IMR-90 (cell line): ENCODE measurements around the gene MSANTD4. TPM values are rescaled to one million over a fixed set of nuclear protein-coding genes. Genes with fewer than 3 reads are reported as not detected.
A peak's percentile ranks its signal among the peaks of the same experiment; 100 is the strongest.

Experiments
- ATAC-seq: fragments of 200-7000 bp; cut with Tn5 transposase; 2 replicates; pipeline ENCODE4 v1.9.1; 2020; ENCODE audit warnings: low read depth, mild to moderate bottlenecking, moderate library complexity
- BruUV-seq: library from RNA; stranded (reverse); fragments of 400-500 nt; replicated peaks from 2 replicates; lab custom pipeline; 2021; lab: Mats Ljungman, UMichigan
- CTCF ChIA-PET: fragments of 300-600 bp; formaldehyde crosslinking; extraction: SDS; loops from one replicate; lab custom pipeline; 2021; ENCODE audit warnings: antibody characterized with exemption; lab: Yijun Ruan, JAX
- POLR2A ChIA-PET: fragments of 300-600 bp; sonication (Branson Sonifier 250); formaldehyde crosslinking; loops from one replicate; lab custom pipeline; 2022; ENCODE audit warnings: antibody characterized with exemption; ENCODE audit not compliant: unreplicated experiment; lab: Charles Lee
- DNase-seq: peaks from one replicate; pipeline ENCODE4 v3.0.0; 2013
- H2AFZ ChIP-seq: replicated peaks from 2 replicates; pipeline ENCODE3; 2013; ENCODE audit warnings: low read length, mild to moderate bottlenecking; ENCODE audit not compliant: poor library complexity
- H2AK5ac ChIP-seq: 2 replicates; pipeline ENCODE4 v1.6.1; 2013; ENCODE audit warnings: low read depth, low read length, inconsistent platforms
- H2AK9ac ChIP-seq: replicated peaks from 2 replicates; pipeline ENCODE3; 2013; ENCODE audit warnings: mild to moderate bottlenecking, low read depth, low read length, moderate library complexity; ENCODE audit not compliant: poor library complexity
- H2BK120ac ChIP-seq: 2 replicates; pipeline ENCODE4 v1.6.1; 2013; ENCODE audit warnings: low read depth, low read length, inconsistent platforms
- H2BK15ac ChIP-seq: 3 replicates; pipeline ENCODE4 v1.6.1; 2013; ENCODE audit warnings: low read depth, low read length, inconsistent platforms
- H2BK20ac ChIP-seq: 2 replicates; pipeline ENCODE4 v1.6.1; 2013; ENCODE audit warnings: low read depth, mild to moderate bottlenecking, inconsistent platforms, low read length, moderate library complexity
- H2BK5ac ChIP-seq: 2 replicates; pipeline ENCODE4 v1.6.1; 2013; ENCODE audit warnings: mild to moderate bottlenecking, low read depth, low read length, inconsistent platforms; ENCODE audit not compliant: poor library complexity, severe bottlenecking
- H3K14ac ChIP-seq: replicated peaks from 2 replicates; pipeline ENCODE4 v1.6.1; 2013; ENCODE audit warnings: low read depth, low read length, inconsistent platforms
- H3K18ac ChIP-seq: 2 replicates; pipeline ENCODE4 v1.6.1; 2013; ENCODE audit warnings: low read depth, low read length, control low read depth
- H3K23ac ChIP-seq: 2 replicates; pipeline ENCODE4 v1.6.1; 2013; ENCODE audit warnings: low read depth, low read length, inconsistent platforms
- H3K27ac ChIP-seq: 2 replicates; pipeline ENCODE4 v1.5.1; 2013; ENCODE audit warnings: mild to moderate bottlenecking, control low read depth, low read length; ENCODE audit not compliant: insufficient read depth
- H3K27me3 ChIP-seq: 2 replicates; pipeline ENCODE4 v1.6.1; 2013; ENCODE audit warnings: low read length; ENCODE audit not compliant: control insufficient read depth, insufficient read depth
- H3K36me3 ChIP-seq: 2 replicates; pipeline ENCODE4 v1.6.1; 2013; ENCODE audit warnings: low read length, mixed read lengths; ENCODE audit not compliant: control insufficient read depth, insufficient read depth
- H3K4ac ChIP-seq: 2 replicates; pipeline ENCODE4 v1.6.1; 2013; ENCODE audit warnings: low read depth, low read length, inconsistent platforms
- H3K4me1 ChIP-seq: 2 replicates; pipeline ENCODE4 v1.6.1; 2013; ENCODE audit warnings: low read length, mixed read lengths; ENCODE audit not compliant: control insufficient read depth, insufficient read depth
- H3K4me2 ChIP-seq: 2 replicates; pipeline ENCODE4 v1.6.1; 2013; ENCODE audit warnings: low read depth, mild to moderate bottlenecking, control low read depth, low read length, moderate library complexity
- H3K4me3 ChIP-seq: 2 replicates; pipeline ENCODE4 v1.5.1; 2013; ENCODE audit warnings: low read depth, mild to moderate bottlenecking, control low read depth, low read length, moderate library complexity; ENCODE audit not compliant: insufficient read depth
- H3K56ac ChIP-seq: 2 replicates; pipeline ENCODE4 v1.6.1; 2013; ENCODE audit warnings: low read length, inconsistent platforms; ENCODE audit not compliant: insufficient read depth; ENCODE audit errors: extremely low read depth
- H3K79me1 ChIP-seq, 2 experiments: 2 replicates each; pipeline ENCODE4 v1.6.1; 2013; ENCODE audit warnings: low read length in 2 of 2, inconsistent platforms in 1 of 2, low read depth in 1 of 2
- H3K9ac ChIP-seq: 2 replicates; pipeline ENCODE4 v1.6.1; 2013; ENCODE audit warnings: low read depth, low read length, control low read depth
- H3K9me1 ChIP-seq: 2 replicates; pipeline ENCODE4 v1.6.1; 2013; ENCODE audit warnings: low read length, inconsistent platforms; ENCODE audit not compliant: insufficient read depth
- H3K9me3 ChIP-seq: 2 replicates; pipeline ENCODE4 v1.6.1; 2013; ENCODE audit warnings: low read length; ENCODE audit not compliant: control insufficient read depth, insufficient read depth
- H4K20me1 ChIP-seq: 2 replicates; pipeline ENCODE4 v1.6.1; 2013; ENCODE audit warnings: low read length, inconsistent platforms; ENCODE audit not compliant: insufficient read depth
- H4K5ac ChIP-seq: 2 replicates; pipeline ENCODE4 v1.6.1; 2013; ENCODE audit warnings: mild to moderate bottlenecking, low read depth, low read length, control low read depth
- H4K8ac ChIP-seq, 2 experiments: 2 replicates each; pipeline ENCODE4 v1.6.1; 2013; ENCODE audit warnings: low read depth in 2 of 2, low read length in 2 of 2, control low read depth in 1 of 2, inconsistent platforms in 1 of 2
- H4K91ac ChIP-seq: 2 replicates; pipeline ENCODE4 v1.6.1; 2013; ENCODE audit warnings: low read depth, low read length, inconsistent platforms; ENCODE audit not compliant: insufficient read depth
- CEBPB ChIP-seq: IDR thresholded peaks from 2 replicates; pipeline ENCODE4 v1.6.1; 2012; ENCODE audit warnings: low read depth, low read length, improper control_type of control experiment
- WGBS, 2 experiments: methylation state at CpG; one replicate each; pipeline versions ENCODE4 v1.1.5 to v1.1.7; 2013; ENCODE audit warnings: missing lambda C conversion rate in 2 of 2; ENCODE audit not compliant: insufficient read length in 1 of 2; ENCODE audit errors: extremely low coverage in 2 of 2; 5-methylcytosine and 5-hydroxymethylcytosine counted together
- dilution Hi-C: fragments of 300-500 bp; cut with HindIII; formaldehyde crosslinking; loops from one replicate; pipeline ENCODE4 v1.14.3; 2018; ENCODE audit warnings: low sequenced_read_pairs; ENCODE audit not compliant: unreplicated experiment
- in situ Hi-C: fragments of 300-500 bp; cut with MboI; formaldehyde crosslinking; loops from 3 replicates; pipeline ENCODE4 v1.14.3; 2019; ENCODE audit warnings: low sequenced_read_pairs, inconsistent platforms, mixed read lengths
- intact Hi-C: fragments of 100-400 bp; cut with micrococcal nuclease; formaldehyde crosslinking; loops from 2 replicates; pipeline ENCODE4 v1.10.0; 2022
- polyA plus RNA-seq, 3 experiments: library from polyadenylated mRNA; depleted of rRNA; stranded (reverse); fragments of >200 nt; gene quantifications; 2 replicates each; pipeline ENCODE4 v1.2.3, GENCODE V29; 2012; ENCODE audit warnings: low replicate concordance in 1 of 3
- total RNA-seq: library from RNA; depleted of rRNA; stranded (reverse); fragments of >200 nt; gene quantifications from 2 replicates; pipeline ENCODE4 v1.2.3, GENCODE V29; 2012
- TF ChIP-seq, protein P1 (sequence below): fragments of 150-350 bp; IDR thresholded peaks from 2 replicates; pipeline ENCODE4 v1.6.1; 2017; ENCODE audit warnings: mild to moderate bottlenecking, antibody characterized with exemption, low read length, low read depth

MSANTD4 gene
- total and polyA plus RNA-seq, 2 of the 4 experiments (the other 2 are of a cell fraction), result 9.4 to 18.8 TPM

- Histone ChIP-seq H3K4me2 (no peak overlapping the region), H2BK15ac (no peak overlapping the region), H3K79me1 (no peaks in the 10 kb centered on the region), H2BK20ac (no peak overlapping the region), H3K4me1 (peaks cover 2% of the 10 kb centered on the region), H4K20me1 (no peaks in the 10 kb centered on the region), H3K23ac (no peak overlapping the region), H4K5ac (no peak overlapping the region), H2AK5ac (no peak overlapping the region), H3K9ac (no peak overlapping the region), H3K27ac (no peak overlapping the region), H3K56ac (no peak overlapping the region), H3K18ac (no peak overlapping the region), H2AFZ (no peak overlapping the region), H3K4me3 (no peak overlapping the region), H3K27me3 (no peaks in the 10 kb centered on the region), H3K36me3 (no peaks in the 10 kb centered on the region), H2AK9ac (no peak overlapping the region), H2BK5ac (no peak overlapping the region), H3K14ac (no peak overlapping the region), H4K8ac (no peak overlapping the region), H3K9me3 (no peaks in the 10 kb centered on the region), H3K9me1 (peaks cover 5% of the 10 kb centered on the region; the same call in 1 of the 2 replicates), H3K4ac (no peak overlapping the region), H4K91ac (no peak overlapping the region), H2BK120ac (no peak overlapping the region)
- no TSS peak for BruUV-seq
- WGBS, 2 experiments, result no CpG with 5 or more reads among the region's 2 CpGs
- in situ Hi-C loops, result no loop called here
- ChIA-PET POLR2A (no interaction called here), CTCF (interaction anchor here (0.6 kb wide), 1 partner anchor 1051 kb away, joined by 3 read pairs; no protein-coding TSS in a partner anchor)
- DNase-seq, result no peak
- intact Hi-C loops, result no loop called here
- TF ChIP-seq, protein P1, sequence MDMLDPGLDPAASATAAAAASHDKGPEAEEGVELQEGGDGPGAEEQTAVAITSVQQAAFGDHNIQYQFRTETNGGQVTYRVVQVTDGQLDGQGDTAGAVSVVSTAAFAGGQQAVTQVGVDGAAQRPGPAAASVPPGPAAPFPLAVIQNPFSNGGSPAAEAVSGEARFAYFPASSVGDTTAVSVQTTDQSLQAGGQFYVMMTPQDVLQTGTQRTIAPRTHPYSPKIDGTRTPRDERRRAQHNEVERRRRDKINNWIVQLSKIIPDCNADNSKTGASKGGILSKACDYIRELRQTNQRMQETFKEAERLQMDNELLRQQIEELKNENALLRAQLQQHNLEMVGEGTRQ, result no peak
- peak; percentile 39; the same call in 1 of the 2 replicates for TF ChIP-seq CEBPB
- dilution Hi-C loops, result no loop called here
- ATAC-seq, result no peak
Observed at GRCh38 chr11:105986554-105986953, 35.5 kb downstream of the MSANTD4 start.
